Measurements from ENCODE around the gene FMOD.

DNA sequence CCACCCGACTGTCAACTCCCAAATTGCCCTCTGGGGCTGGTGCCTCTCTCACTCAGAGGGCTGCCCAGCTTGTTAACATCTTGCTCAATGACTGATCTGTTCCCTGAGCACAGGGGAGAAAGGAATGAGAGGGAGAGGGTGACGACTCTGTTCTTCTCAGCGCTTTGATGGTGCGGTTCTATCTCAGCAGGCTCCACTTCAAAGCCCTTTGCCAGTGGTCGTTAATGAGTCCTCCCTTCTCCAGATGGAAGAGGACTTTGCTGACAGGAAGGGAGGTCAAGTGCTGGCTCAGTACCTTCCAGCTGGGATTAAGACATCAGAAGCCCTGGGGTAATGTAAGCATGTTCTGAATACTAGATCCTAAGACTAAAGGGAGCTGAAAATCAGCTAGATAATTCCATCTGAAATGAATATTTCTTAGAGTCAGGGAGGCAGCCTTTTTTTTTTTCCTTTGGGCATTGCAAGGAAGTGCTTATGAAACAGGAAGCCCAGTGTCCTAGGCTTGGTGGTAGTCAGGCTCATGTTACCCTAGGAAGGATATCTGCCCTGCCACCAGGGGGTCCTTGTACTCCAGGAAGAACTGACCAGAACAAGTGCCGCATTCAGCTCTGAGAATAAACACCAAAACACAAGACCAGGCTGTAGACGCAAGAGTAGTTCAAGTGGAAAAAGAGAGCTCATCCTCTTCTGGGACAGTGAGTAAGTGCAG, 4.7 kb downstream of the FMOD start:
- TF ChIP-seq EZH2 (IDR thresholded peaks at IDR 0.05) (no peak), POLR2AphosphoS5 (IDR thresholded peaks at IDR 0.05; ENCODE audit: borderline replicate concordance, low read depth, low read length) (no peak)
